ENCODE results near the gene CD47.

DNA sequence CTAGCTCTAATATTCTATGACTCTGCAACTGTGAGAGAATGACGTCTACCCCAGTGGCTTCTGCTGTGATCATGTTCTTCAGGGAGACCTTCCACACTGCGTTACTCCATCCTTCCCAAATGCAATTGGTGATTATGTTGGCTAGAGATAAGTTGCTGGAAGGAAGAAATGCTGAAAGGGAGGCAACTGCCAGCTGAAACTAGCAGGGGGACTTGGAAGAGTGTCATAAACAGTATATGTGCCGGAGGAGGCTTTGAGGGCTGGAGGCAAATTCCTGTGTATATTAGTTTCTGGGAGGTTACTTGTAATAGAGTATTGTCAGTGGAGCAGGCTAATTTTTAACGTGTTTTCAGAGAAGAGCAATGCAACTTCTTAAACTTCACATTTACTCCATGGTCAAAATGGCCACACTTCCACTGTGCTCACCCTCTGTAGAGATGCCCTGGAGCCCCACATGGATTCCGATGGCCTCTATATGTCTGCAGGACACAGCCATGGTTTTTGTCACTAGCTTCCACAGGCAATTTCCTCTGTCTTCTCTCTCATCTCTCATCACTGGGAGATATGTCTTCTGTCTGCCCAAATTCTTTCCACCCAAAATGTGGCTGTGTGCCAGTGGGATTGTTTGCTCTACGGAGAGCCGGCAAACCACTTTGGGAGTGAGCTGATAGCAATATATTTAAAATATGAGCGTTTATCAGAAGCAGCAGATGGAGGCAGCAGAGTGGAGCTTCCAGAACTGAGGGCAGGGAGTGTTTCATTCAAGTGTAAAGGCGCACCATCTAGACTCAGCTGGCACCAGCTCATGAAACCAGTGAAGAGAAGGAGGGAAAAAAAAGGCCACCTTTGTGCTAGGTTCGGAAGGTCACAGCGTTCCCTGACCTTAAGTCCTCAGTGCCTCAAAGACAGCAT is 13.3 kb upstream of the CD47 start:
- TF ChIP-seq, protein P1, sequence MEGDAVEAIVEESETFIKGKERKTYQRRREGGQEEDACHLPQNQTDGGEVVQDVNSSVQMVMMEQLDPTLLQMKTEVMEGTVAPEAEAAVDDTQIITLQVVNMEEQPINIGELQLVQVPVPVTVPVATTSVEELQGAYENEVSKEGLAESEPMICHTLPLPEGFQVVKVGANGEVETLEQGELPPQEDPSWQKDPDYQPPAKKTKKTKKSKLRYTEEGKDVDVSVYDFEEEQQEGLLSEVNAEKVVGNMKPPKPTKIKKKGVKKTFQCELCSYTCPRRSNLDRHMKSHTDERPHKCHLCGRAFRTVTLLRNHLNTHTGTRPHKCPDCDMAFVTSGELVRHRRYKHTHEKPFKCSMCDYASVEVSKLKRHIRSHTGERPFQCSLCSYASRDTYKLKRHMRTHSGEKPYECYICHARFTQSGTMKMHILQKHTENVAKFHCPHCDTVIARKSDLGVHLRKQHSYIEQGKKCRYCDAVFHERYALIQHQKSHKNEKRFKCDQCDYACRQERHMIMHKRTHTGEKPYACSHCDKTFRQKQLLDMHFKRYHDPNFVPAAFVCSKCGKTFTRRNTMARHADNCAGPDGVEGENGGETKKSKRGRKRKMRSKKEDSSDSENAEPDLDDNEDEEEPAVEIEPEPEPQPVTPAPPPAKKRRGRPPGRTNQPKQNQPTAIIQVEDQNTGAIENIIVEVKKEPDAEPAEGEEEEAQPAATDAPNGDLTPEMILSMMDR (IDR thresholded peaks at IDR 0.05), result no peak
- no peak for TF ChIP-seq POLR2A (IDR thresholded peaks at IDR 0.05)

All from sigmoid colon (tissue), 3 donors.